ENCODE results near the gene ERG.

DNA sequence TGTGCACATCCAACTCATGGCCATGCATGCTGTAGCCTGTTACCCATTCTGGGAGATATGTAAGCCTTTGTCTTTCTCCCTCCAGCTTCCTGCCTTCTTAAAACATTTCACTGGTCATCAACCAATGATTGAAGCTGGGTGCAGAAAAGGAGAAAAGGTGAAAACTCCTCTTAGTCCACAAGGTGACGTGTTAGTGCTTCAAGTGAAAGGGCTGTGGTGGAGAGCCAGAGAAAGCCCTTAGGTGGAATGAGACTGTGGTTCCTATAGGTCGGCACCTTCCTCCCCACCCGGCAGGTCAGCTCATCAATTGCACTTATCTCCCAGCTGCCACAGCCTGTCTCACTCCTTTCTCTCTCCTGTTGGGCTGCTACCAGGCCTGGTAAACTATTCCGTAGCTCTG is 30.4 kb downstream of the ERG start:
- TF ChIP-seq, protein P1, sequence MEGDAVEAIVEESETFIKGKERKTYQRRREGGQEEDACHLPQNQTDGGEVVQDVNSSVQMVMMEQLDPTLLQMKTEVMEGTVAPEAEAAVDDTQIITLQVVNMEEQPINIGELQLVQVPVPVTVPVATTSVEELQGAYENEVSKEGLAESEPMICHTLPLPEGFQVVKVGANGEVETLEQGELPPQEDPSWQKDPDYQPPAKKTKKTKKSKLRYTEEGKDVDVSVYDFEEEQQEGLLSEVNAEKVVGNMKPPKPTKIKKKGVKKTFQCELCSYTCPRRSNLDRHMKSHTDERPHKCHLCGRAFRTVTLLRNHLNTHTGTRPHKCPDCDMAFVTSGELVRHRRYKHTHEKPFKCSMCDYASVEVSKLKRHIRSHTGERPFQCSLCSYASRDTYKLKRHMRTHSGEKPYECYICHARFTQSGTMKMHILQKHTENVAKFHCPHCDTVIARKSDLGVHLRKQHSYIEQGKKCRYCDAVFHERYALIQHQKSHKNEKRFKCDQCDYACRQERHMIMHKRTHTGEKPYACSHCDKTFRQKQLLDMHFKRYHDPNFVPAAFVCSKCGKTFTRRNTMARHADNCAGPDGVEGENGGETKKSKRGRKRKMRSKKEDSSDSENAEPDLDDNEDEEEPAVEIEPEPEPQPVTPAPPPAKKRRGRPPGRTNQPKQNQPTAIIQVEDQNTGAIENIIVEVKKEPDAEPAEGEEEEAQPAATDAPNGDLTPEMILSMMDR (conservative IDR thresholded peaks at IDR 0.05; ENCODE audit: low read length): no peak
- no peak for TF ChIP-seq EZH2phosphoT487 (IDR thresholded peaks at IDR 0.05; ENCODE audit: borderline replicate concordance)
